LNCAP (cell line): Measurements from ENCODE around the gene RALGAPB.

Experiments used
- CTCF ChIP-seq: fragments of 450-650 bp; IDR thresholded peaks from 2 replicates; pipeline ENCODE4 v1.5.1; 2017; ENCODE audit warnings: mild to moderate bottlenecking

RALGAPB gene

DNA sequence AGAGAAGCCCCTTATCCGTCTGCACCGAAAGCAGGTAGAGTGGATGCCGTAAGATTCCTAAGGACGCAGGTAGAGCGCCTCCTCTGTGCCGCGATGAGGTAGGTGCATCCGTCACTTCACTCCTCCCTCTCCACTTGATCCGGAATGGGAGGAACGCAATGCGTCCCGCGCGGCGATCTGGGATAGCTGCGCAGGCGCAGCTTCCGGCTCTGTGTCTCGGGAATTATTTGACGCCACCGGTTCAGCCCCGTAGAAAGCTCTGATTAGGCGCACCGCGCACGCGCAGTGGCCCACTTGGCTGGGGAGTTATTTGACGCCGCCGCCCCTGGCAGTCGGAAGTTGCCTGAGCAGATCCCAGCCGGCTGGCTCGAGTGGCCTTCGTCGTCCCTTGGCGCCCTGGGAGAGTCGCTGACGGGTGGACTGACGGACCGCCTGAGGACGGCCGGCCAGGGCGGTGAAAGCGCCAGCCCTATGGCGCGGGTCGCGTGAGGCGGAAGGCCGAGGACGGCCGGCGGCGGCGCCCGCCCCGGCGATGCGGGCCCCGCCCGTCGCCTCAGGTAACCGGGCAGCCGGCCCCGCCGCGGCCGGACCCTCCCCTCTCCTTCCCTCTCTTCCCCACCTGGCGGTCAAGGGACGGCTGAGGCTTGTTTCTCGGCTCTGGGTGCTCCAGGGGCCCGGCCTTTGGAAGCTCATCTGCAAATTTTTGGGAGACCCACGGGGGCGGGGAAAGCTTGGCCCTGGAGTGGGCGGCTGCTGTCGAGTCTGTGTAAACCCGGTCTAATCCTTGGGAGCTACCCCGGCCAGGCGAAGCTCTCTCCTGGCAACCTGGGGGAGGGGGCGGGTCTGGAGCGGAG, at the start of gene RALGAPB:
RALGAPB (plus strand) TSS at position 331 of the 854 bp plus-strand sequence. CDS start 15,590 bp downstream, outside the sequence.
- peak; percentile 46; the same call in 1 of the 2 replicates for TF ChIP-seq CTCF

- TF ChIP-seq CTCF: no peak
Observed at GRCh38 chr20:38423541-38423940, 49.1 kb upstream of the RALGAPB start.

DNA sequence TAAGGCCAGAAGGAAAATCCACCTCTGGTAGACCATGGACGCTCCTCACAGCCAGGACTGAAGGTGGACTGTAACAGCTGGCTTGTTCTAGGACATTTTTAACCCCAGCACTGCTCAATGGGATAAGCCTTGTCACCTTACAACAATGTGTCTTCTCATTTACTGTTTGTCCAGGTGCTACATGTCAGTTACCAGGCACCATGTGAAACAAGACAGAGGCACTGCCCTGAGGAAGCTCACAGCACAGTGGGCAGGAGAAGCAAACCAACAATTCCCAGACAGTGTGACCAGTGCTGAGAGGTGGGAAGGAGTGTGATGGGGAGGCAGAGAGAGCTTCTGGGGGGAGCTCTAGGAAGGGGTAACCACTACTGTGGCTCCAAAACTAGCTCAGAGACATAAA, 48.2 kb upstream of the RALGAPB start:
- no peak for TF ChIP-seq CTCF

DNA sequence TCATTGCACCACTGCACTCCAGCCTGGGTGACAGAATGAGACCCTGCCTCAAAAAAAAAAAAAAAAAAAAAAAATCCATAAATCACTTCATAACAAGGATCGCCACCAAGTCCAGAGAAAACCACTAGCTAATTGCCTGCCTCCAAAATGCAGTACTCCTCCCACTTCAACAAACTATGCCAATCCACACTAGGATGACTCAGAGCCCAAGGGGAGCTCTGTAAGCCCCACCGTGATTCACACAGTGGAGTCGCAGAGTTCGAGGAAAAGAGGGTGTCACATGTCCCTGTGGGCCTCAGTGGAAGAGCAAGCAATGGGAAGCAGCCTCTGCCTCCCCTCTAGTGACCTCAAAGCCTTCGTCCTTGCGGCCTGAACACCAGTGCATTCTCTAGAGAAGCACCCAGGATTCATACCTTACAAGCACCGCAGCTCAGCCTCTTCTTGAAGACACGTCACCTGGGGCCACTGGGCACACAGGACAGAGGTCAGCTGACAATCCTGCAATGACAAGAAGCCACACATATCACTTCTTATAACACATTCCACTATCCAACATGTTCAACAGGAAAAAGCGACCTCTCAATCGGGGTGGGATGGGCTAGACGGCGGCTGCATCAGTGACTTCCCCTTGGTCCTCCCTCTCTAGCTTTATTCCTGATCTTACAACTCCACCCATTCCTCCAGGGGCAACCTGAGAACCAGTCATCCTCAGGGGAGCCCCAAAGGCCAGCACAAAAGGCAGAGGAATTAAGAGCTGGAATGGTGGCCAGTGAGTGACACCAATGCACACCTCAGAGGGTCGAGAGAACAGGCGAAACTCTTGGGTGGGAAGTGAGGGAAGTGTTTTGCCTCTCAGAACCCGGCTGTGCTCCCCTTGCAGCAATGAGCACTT, 46.4 kb upstream of the RALGAPB start:
- no peak for TF ChIP-seq CTCF

DNA sequence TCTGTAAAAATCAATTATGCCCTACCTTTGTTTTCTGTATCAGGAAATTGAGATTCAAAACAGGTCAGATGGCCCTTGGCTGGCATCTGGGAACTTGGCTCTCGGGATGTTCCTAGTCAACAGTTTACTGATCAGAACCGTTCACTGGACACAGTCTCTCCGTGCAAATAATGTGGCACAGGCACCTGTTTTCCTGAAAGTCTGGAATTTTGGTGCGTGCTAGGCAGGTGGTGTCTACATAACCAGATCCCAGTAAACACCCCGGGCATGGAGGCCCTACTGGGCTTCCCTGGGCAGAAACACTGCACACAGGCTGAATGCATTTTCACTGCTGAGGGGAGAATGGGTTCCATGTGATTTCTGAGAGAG, 45.0 kb upstream of the RALGAPB start:
- no peak for TF ChIP-seq CTCF

DNA sequence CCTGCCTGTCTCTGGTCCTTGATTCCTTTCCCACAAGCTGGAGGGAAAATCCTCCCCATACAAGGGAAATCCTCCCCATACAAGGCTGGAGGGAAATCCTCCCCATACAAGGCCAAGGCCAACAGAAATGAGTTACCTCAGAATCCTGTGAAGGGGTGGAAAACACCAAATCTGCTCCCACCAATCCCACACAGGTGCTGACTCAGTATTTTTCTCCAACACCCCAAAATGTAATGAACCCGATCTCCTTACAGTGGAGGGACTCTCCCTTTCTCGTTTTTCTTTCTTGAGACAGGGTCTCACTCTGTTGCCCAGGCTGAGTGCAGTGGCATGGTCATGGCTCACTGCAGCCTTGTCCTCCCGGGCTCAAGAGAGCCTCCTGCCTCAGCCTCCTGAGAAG, 43.8 kb upstream of the RALGAPB start:
- no peak for TF ChIP-seq CTCF

DNA sequence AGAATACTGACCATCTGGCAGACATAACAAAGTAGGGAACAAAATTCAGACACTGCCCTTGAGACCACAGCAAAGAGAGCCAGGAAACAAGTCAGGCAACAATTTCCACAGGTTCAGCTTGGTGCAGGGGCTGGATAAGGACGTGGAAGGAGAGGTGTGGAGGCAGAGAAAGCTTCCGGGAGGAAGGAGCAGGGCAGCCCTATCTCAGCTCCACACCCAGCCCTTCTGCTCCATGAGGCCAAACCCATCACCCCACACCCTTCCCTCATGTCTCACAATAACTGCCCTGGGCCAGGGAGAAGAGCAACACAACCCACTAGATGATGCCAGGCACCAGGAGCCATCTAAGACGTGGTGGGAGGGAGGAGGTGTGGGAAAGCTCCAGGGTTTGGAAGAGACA, 43.3 kb upstream of the RALGAPB start:
- no peak for TF ChIP-seq CTCF
